Chondrocyte (in vitro differentiated cells): ENCODE measurements around the gene BPIFA3. TPM values are rescaled to one million over a fixed set of nuclear protein-coding genes. Genes with fewer than 3 reads are reported as not detected.

Experiments
- DNase-seq: peaks from one replicate; pipeline ENCODE4 v3.0.0; 2021; ENCODE audit warnings: mixed read lengths, low spot score
- H3K27ac Mint-ChIP-seq: one replicate; pipeline ENCODE4 v1.8.0; 2021; ENCODE audit warnings: mild to moderate bottlenecking, moderate library complexity, mixed read lengths; ENCODE audit not compliant: unreplicated experiment
- H3K27me3 Mint-ChIP-seq: 2 replicates; pipeline ENCODE4 v1.8.0; 2021; ENCODE audit warnings: low read depth, mixed read lengths
- H3K36me3 Mint-ChIP-seq: 2 replicates; pipeline ENCODE4 v1.8.0; 2021; ENCODE audit warnings: low read depth, mixed read lengths
- H3K4me1 Mint-ChIP-seq: 2 replicates; pipeline ENCODE4 v1.8.0; 2021; ENCODE audit warnings: low read depth, mild to moderate bottlenecking, mixed read lengths
- H3K4me3 Mint-ChIP-seq: one replicate; pipeline ENCODE4 v1.8.0; 2021; ENCODE audit warnings: mild to moderate bottlenecking, moderate library complexity, mixed read lengths; ENCODE audit not compliant: unreplicated experiment
- H3K9me3 Mint-ChIP-seq: 2 replicates; pipeline ENCODE4 v1.8.0; 2021; ENCODE audit warnings: low read depth, mixed read lengths
- CTCF ChIP-seq: fragments of 200-600 bp; sonication (generic); IDR thresholded peaks from 2 replicates; pipeline ENCODE4 v1.5.0; 2021; ENCODE audit warnings: antibody characterized with exemption, mild to moderate bottlenecking, moderate library complexity
- total RNA-seq: library from RNA; stranded (reverse); gene quantifications from 3 replicates; pipeline ENCODE4 v1.2.1, GENCODE V29; 2021

The BPIFA3 gene
- total RNA-seq, 1 donor from 2014 or later: not detected

GRCh38 chr20:33252460-33252859, 35.3 kb downstream of the BPIFA3 start:
- Mint-ChIP-seq H3K4me3 (no peak overlapping the region), H3K36me3 (no peaks in the 10 kb centered on the region), H3K27ac (no peak overlapping the region), H3K27me3 (peaks cover 41% of the 10 kb centered on the region), H3K4me1 (no peaks in the 10 kb centered on the region), H3K9me3 (peaks cover 9% of the 10 kb centered on the region)
- DNase-seq: no peak
- no peak for TF ChIP-seq CTCF

GRCh38 chr20:33255005-33255404, 37.9 kb downstream of the BPIFA3 start:
- Mint-ChIP-seq H3K4me3 (no peak overlapping the region), H3K9me3 (peaks cover 9% of the 10 kb centered on the region), H3K4me1 (no peaks in the 10 kb centered on the region), H3K27ac (no peak overlapping the region), H3K27me3 (peaks cover 42% of the 10 kb centered on the region), H3K36me3 (no peaks in the 10 kb centered on the region)
- no peak for TF ChIP-seq CTCF
- no peak for DNase-seq

- H3K27ac Mint-ChIP-seq: no peak overlapping the region
- no peak for DNase-seq
Observed at GRCh38 chr20:33257237-33257636, 40.1 kb downstream of the BPIFA3 start.

GRCh38 chr20:33259371-33259770, 42.2 kb downstream of the BPIFA3 start:
- no peak for TF ChIP-seq CTCF
- Mint-ChIP-seq H3K36me3 (no peaks in the 10 kb centered on the region), H3K27ac (no peak overlapping the region), H3K4me3 (no peak overlapping the region), H3K27me3 (peaks cover 73% of the 10 kb centered on the region), H3K4me1 (no peaks in the 10 kb centered on the region), H3K9me3 (peaks cover 10% of the 10 kb centered on the region)
- DNase-seq: no peak

More at GRCh38 chr20:33257237-33257636, 40.1 kb downstream of the BPIFA3 start:
- H3K4me1 Mint-ChIP-seq: no peaks in the 10 kb centered on the region
- no peak overlapping the region for H3K4me3 Mint-ChIP-seq
- peaks cover 12% of the 10 kb centered on the region for H3K9me3 Mint-ChIP-seq
- no peaks in the 10 kb centered on the region for H3K36me3 Mint-ChIP-seq
- no peak for TF ChIP-seq CTCF
- H3K27me3 Mint-ChIP-seq: peaks cover 63% of the 10 kb centered on the region

GRCh38 chr20:33261465-33261864, 44.3 kb downstream of the BPIFA3 start:
- H3K36me3 Mint-ChIP-seq: no peaks in the 10 kb centered on the region
- peaks cover 74% of the 10 kb centered on the region for H3K27me3 Mint-ChIP-seq
- peaks cover 7% of the 10 kb centered on the region for H3K9me3 Mint-ChIP-seq
- no peak overlapping the region for H3K4me3 Mint-ChIP-seq
- H3K27ac Mint-ChIP-seq: no peak overlapping the region
- DNase-seq: no peak
- TF ChIP-seq CTCF: no peak
- H3K4me1 Mint-ChIP-seq: no peaks in the 10 kb centered on the region
